ENCODE results near the gene HDAC1.

HDAC1 gene

DNA sequence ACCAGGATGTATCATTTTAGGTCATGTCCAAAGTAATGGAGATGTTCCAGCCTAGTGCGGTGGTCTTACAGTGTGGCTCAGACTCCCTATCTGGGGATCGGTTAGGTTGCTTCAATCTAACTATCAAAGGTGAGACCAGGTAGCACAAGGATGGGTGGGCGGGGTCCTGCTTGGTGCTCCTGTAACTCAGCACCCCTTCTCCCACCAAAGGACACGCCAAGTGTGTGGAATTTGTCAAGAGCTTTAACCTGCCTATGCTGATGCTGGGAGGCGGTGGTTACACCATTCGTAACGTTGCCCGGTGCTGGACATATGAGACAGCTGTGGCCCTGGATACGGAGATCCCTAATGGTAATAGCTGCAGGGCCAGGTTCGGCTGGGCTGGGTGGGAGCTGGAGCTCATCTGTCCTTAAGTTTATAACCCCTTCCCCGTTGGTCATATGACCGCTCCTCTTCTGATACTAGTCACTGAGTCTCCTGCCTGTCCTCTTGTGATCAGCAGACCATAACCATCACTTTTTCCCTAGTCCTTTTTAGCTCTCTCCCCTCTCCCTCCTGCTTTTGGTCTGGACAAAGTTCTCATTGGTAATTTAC is 38.8 kb downstream of the HDAC1 start:
- no peak for DNase-seq (ENCODE audit: low read depth)

DNA sequence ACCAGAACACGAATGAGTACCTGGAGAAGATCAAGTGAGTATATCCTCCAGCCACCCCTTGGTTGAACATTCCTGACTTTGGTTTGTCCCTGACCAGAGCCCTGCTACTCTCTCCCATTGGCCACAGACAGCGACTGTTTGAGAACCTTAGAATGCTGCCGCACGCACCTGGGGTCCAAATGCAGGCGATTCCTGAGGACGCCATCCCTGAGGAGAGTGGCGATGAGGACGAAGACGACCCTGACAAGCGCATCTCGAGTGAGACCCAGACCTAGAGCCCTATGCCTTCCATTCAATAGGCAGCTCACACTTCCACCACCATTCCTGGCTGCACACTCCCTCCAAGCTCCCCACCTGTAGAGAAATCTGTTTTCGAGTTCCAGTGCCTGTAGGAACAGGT is 39.7 kb downstream of the HDAC1 start:
- DNase-seq (ENCODE audit: low read depth): no peak

DNA sequence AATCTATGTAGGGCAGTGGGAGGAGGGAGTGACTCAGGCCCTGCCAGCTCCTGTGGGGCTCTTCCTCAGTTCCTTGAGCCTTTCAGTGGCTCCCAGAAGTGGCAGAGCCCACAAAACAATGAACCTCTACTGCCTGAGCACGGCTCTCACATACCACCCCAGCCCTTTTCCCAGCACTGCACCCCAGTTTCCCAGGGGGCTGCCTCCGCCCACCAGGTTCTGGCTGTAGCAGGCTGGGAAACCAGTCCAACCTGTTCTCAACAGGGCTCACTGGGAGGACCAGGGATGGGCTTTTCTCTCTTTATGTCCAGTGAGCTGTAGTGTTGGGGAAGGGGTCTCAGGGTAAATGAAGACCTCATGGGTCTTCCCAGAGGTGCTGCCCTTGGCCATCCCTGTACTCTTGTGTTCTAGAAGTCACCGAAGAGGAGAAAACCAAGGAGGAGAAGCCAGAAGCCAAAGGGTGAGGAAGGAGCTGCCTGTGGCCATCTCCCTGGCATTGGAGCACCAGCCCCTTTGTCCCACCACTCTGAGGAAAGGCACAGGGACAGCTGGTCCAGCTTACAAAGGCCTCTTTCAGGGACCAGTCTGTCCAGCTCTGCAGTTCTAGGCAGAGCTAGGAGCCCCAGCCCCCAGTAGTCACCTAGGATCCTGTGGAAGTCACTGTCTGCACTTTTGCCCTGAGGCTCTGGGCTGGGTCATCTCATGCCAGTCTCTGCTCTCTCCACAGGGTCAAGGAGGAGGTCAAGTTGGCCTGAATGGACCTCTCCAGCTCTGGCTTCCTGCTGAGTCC is 40.6 kb downstream of the HDAC1 start:
- no peak for DNase-seq (ENCODE audit: low read depth)

DNA sequence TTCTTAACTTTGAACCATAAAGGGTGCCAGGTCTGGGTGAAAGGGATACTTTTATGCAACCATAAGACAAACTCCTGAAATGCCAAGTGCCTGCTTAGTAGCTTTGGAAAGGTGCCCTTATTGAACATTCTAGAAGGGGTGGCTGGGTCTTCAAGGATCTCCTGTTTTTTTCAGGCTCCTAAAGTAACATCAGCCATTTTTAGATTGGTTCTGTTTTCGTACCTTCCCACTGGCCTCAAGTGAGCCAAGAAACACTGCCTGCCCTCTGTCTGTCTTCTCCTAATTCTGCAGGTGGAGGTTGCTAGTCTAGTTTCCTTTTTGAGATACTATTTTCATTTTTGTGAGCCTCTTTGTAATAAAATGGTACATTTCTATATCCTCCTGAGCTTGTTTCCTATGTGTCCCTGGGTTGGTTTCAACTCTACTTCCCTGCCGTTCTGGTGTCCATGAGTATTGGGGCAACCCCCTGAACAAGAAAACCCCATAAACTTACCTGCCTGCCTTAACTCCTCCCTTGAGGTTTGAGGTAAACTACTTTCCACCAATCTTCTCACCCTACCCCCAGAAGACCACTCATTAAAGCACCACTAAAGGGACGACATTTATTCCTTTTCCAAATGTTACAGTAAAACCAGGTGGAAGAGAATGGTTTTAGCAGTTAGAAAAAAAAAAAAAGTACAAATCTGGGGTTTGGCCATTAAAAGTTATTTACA is 41.5 kb downstream of the HDAC1 start:
- DNase-seq (ENCODE audit: low read depth): no peak

DNA sequence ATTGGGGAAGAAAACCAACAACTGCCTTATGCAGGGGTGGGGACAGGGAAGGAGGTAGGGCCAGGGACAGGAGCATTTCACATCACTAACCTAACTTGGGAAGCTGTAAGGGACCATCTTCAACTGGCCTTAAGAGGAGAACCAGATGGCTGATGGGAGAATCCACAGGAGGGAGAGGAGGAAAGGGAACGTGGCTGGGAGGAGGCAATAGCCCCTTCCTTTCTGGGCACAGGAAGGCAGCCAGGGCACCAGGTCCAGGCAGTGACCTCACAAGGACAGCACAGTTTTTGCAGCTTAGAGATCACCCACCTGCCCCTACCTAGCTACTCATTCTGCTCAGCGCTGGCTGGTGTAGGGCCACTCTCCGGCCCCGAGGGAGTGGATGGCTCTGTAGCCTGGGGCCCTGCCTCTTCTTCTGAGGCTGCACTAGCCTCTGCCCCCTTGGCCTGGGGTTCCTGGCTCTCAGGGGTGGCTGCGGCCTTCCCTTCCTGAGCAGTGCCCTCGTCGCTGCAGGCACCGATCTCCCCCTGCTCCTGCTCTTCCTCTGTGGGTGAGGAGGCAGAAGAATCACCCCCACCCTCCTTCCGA is 42.5 kb downstream of the HDAC1 start:
- no peak for DNase-seq (ENCODE audit: low read depth)

DNA sequence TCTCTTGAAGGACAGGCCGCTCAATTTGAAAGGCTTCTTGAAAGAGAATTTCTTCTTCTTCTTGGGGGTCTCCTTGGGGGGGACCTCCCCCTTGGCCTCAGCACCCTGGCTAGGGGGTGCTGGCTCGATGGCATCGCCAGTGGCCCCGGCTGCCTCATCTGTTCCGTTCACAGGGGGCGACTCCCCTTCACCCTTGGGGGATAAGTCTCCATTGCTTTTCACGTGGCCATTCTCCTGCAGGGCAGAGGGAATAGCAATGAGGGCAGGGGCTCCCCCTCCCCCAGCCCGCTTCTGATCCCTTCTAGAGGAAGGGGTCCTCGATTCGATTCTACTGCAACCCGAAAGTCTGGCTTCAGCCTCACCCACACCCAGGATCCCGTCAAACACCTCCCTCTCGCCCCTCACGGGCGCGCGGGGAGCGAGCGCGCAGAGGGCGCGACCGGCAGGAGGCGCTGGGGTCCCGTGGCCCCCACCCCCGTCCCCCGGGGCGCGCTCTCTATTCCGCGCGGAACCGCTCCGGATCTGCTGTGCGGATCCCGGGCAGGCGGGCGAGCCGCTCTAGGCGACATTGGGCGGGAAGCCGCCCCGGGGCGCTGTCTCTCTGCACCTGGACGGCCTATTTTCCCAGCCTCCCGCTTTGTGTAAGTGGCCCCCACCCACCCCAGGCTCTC is 43.1 kb downstream of the HDAC1 start:
- DNase-seq (ENCODE audit: low read depth): no peak

DNA sequence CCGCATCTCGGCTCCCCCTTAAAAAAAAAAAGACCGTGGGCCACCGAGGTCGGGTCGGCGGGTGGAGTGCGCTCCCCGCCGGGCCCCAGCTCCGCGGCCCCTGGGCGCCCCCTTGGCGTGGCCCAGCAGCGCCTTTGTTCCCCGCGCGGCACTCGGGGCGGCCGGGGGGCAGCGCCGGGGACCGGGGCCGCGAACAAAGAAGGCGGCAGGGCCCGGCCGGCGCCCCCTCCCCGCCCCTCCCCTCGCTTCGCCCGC is 43.6 kb downstream of the HDAC1 start:
- no peak for DNase-seq (ENCODE audit: low read depth)

DNA sequence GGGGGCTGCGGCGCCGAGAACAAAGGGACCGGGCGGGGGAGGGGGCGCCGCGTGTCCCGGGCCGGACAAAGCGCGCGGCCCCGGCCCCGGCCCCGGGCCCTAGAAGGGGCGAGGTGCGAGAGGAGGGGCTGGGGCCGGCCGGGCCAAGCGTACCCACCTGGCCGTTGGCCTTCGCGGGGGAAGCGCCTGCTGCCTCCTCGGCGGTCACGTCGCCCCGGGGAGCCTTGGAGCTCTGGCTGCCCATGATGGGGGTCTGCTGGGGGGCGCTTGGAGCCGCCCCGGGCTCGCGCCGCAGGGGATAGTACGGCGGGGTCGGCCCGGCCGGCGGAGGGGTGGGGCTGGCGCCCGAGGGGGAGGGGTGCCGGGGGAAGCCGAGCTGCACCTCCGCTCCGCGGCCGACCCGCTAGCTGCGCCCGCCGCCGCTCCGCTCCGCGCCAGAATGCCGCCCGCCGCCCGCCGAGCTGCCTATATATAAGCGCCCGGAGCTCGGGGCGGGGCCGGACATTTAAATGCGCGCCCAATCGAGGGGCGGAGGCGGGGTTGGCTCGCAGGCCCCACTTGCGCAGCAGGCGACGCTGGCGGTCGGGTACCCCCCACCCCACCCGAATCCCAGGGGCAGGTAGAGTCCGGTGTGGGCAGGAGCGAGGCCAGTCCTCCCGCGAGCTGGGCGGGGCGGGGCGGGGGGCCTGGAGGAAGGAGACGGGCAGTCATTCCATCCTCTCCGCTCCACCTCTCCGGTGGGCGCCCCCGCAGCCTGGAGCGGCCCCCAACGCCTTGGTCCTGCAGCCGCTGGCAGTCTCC is 44.1 kb downstream of the HDAC1 start, which contains the start of gene MARCKSL1:
TSS of gene MARCKSL1 (minus strand) at position 444 of the 801 bp plus-strand sequence. CDS start at position 244, 200 bp downstream.
- no peak for DNase-seq (ENCODE audit: low read depth)

DNA sequence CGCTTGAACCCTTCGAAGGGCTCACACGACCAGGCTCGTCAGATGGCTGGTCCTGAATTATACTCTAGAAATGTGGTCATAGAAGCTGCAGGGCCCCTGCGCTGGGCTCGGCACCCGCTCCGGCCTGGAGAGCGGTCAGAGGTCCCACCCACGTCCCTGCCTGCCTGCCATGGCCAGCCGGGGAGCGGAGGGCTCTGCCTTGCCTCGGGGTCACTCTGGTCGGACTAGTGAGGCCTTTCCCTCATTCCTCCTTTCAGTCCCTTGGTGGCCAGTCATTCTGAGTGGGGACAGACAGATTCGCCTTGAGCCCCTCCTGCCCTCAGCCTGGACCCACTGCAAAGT is 44.7 kb downstream of the HDAC1 start:
- no peak for DNase-seq (ENCODE audit: low read depth)

DNA sequence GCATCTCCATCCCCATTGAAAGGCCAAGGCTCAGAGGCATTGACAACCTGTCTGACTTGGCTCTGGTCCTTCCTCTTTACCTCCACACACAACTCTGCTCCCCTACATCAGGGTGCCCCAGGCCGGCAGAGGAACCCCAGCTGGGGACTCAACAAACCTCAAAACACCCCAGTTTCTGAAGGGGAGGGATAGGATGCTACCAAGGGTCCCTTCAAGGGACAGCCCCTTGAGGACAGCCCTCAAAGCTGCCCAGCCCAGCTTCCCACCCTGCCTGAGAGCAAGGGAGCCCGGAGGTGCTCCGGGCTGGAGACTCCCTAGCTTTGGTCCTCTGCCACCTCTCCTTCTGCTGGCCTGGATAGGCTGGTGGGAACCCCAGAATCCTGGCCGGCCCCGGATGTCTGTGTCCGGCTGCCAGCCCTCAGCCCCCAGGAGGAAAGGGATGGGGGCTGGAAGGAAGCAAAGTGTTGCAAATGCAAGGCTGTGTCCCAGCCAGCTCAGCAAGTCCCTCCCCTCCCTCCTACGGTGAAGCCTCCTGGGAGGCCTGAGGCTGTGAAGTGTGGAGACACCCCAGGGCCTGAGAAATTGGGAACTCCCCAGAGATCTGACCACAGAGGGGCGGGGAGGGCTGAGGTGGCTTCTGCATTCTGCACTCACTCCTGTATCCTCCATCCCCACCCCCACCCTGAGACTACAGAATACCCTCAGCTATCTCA is 45.2 kb downstream of the HDAC1 start:
- DNase-seq (ENCODE audit: low read depth): no peak

DNA sequence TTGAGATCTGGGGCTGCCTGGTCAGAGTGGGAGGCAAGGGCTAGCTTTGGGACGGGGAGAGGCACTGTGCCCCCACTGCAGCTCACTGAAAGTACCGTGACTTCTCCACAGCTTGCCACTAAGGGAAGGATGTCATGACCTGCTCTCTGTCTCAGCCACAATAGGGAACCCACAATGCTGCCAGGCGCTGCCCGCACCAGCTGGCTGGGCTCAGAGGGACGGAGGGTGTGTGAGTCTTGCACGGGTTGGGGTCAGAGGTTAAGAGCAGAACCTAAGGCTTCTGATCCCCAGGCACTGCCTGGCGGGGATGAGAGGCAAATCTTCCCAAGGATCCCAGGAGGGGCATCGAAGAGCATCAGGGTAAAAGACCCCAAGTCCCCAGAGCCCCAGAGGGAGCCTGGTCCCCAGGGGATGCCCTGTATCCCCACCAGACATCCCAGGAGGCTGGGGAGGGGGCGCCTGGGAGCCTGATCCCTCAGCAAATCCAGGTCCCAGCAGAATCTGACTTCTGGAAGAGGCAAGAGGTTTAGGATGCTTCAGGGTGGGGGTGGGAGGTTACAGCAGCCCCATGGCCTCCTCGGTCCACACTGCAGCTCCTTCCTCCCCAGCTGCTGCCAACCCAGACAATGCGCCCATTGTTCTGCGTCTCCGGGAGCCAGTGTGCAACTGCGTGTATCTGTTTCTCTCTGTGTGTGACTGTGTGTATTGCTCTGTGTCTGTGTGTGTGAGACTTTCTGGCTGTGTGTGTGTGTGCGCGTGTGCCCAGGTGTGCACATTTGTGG is 46.2 kb downstream of the HDAC1 start:
- no peak for DNase-seq (ENCODE audit: low read depth)

DNA sequence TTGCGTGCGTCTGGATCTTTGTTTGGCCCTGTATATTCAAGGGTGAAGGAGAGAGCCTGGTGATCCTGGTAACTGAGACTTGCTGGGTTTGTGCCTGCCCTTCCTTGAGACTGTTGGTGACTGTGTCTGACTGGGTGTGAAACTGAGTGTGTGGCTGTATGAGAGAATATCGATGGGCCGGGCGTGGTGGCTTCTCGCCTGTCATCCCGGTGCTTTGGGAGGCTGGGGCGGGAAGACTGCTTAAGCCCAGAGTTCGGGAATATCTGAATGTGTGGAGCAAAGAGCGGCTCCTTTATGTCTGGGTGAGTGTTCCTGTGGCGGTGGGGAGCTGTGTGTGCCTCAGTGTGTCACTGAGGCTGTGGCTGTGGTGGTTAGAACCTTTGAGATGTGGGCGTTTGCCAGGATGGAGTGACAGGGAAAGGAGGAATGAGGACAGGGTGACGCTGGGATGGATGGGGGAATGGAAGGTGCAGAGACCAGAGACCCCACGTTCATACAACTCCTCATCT is 46.8 kb downstream of the HDAC1 start:
- no peak for DNase-seq (ENCODE audit: low read depth)

DNA sequence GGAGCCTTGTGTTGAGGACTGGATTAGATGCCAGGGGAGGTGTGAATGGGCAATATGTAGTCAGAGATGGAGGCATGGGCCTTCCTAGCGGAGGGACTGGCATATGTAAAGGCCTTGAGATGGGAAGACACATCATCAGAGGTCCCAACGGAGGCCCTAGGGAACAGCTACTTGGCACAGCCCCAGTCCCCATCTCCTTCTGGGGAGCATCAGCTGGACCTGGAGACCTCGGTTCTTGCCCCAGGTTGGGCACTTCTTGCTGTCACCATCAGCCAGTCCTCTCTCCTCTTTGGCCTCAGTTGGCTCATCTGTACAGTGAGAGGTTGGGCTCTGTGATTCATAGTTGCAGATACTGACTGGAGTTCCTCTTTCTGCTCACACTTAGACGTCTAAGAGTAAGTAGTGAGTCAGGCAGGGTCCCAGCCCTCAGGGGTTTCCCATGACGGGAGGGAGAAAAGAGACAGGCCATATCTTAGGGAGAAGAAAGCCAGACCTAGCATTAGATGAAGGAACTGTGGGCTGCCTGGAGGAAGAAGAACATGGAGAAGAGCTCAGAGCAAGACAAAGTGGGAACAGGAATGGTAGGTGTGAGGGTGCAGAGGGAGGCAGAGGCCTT is 47.6 kb downstream of the HDAC1 start:
- DNase-seq (ENCODE audit: low read depth): no peak

DNA sequence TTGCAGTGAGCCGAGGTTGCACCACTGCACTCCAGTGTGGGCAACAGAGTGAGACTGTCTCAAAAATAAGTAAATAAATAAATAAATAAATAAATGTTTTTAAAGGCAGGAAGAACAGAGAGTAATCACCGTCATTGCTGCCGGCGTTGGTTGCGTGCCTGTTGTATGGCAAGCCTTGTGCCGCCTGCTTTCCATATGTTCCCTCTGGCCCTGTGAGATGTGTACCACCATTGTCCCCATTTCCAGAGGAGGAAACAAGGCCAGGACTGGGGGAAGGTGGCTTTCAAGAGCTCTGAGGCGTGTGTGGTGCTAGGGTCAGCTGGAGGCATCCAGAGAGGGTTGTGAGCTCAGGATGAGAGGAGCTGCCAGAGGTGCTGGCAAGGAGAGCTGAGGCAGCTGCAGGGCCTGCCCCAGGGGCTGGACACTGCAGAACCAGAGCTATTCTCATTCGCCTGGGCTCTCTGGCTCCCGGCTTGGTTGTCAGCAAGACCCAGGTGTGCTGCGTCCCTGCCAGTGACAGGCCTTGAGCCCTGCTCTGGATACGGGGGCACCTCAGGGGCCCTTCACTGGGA is 49.4 kb downstream of the HDAC1 start:
- no peak for DNase-seq (ENCODE audit: low read depth)

DNA sequence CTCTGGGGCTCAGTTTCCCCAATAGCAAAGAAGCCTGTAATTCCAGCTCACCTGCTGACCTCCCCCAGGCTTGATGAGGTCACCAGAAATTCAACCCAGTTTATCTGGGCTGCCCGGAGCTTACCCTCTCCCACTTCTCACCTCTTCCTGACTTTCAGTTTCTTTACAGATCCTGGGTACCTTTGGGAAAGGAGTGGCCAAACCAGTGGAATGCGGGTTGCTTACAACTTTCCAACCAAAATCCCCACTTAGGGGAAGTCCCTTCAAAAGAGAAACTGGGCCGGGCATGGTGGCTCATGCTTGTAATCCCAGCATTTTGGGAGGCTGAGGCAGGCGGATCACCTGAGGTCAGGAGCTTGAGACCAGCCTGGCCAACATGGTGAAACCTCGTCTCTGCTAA is 50.1 kb downstream of the HDAC1 start:
- DNase-seq (ENCODE audit: low read depth): no peak

DNA sequence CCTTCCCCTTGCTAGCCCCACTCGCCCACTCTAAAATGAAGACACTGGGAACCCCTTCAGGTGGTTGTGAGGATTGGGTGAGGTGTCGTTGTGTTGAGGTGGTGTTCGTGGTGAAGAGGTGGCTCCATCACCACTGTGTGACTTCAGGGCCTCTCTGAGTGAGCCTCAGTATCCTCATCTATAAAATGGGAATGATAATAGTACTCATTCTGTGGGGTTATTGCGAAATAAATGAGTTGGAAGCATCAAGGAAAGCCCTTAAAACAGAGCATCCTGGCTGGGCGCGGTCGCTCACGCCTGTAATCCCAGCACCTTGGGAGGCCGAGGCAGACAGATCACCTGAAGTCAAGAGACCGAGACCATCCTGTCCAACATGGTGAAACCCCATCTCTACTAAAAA is 50.8 kb downstream of the HDAC1 start:
- no peak for DNase-seq (ENCODE audit: low read depth)

DNA sequence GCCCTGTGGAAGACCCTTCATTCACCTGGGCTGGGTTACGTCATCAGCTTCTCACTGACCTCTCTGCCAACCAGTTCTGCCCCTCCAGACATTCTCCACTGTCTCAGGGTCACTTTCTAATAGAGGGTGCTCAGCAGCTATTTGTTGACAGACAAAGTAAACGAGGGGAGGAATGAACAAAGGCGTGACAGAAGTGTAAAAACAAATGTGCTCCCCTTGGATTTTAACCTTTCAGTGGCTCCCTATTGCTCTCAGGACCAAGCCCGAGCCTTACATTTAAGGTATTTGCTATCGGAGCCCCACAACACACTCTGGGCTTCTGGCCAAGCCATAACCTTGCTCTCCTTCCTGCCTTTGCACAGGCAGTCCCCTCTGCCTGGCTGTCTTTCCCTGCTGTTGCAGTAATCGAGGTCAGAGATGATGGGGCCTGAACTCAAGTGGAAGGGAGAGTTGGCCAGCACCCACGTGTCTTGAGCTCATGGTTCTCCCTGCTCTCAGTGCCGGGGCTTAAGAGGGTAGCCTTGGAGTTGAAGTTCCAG is 53.5 kb downstream of the HDAC1 start:
- DNase-seq (ENCODE audit: low read depth): no peak

DNA sequence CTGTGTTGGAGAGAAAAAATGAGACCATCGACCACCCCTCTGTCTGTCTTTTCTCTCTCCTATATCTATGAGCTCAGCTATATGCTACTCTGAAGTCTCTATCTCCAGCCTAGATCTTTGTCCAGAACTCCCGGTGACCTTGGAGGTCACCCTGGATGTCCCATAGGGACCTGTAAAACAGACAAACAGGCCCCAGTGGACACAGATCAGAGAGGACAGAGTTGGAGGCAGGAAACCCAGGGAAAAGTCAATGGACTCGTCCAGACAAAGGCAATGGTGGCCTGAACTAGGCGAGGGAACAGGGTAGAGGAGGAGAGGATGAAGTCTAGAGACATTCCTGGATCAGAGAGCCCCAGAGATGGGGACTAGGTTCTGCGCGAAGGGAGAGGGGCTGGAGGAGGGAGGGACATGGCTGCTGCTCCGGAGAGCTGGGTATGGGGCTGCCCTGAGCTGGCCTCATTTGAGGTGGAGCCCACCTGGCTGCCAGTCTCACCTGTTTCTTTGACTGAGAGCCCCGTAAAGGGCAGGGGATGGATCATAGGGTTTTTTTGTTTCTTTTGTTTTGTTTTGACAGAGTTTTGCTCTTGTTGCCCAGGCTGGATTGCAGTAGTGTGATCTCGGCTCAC is 54.8 kb downstream of the HDAC1 start:
- no peak for DNase-seq (ENCODE audit: low read depth)

Measured in GM04504 (cell line).